Neutrophil (primary cell): ENCODE results near the gene HSP90B1.

Experiments used
- H3K27ac ChIP-seq: fragments of 200-600 bp; sonication (generic); 2 replicates; pipeline ENCODE4 v1.5.1; 2016; ENCODE audit warnings: mild to moderate bottlenecking, moderate library complexity
- H3K27me3 ChIP-seq: fragments of 200-600 bp; sonication (generic); 2 replicates; pipeline ENCODE4 v1.6.0; 2016; ENCODE audit warnings: mild to moderate bottlenecking
- H3K36me3 ChIP-seq: fragments of 200-600 bp; sonication (generic); 2 replicates; pipeline ENCODE4 v1.5.1; 2017
- H3K4me1 ChIP-seq, 2 experiments: fragments of 200-600 bp in 1 of 2; sonication (generic) in 1 of 2; 1 replicate in 1 of 2; 2 replicates in 1 of 2; pipeline versions ENCODE4 v1.5.1 to v1.6.1; 2013 to 2016; ENCODE audit warnings: low read depth in 1 of 2, low read length in 1 of 2, mild to moderate bottlenecking in 1 of 2, moderate library complexity in 1 of 2; ENCODE audit not compliant: control insufficient read depth in 1 of 2, insufficient read depth in 1 of 2
- H3K4me3 ChIP-seq, 2 experiments: fragments of 200-600 bp in 1 of 2; sonication (generic) in 1 of 2; 1 replicate in 1 of 2; 2 replicates in 1 of 2; pipeline ENCODE4 v1.5.1; 2013 to 2016; ENCODE audit warnings: low read depth in 1 of 2, low read length in 1 of 2, mild to moderate bottlenecking in 1 of 2, moderate library complexity in 1 of 2
- H3K9me3 ChIP-seq: fragments of 200-600 bp; sonication (generic); 2 replicates; pipeline ENCODE4 v1.5.1; 2016
- TF ChIP-seq, protein P1 (sequence below): fragments of 200-600 bp; sonication (generic); IDR thresholded peaks from 2 replicates; pipeline ENCODE4 v1.5.1; 2016; ENCODE audit warnings: antibody characterized with exemption

The HSP90B1 gene

DNA sequence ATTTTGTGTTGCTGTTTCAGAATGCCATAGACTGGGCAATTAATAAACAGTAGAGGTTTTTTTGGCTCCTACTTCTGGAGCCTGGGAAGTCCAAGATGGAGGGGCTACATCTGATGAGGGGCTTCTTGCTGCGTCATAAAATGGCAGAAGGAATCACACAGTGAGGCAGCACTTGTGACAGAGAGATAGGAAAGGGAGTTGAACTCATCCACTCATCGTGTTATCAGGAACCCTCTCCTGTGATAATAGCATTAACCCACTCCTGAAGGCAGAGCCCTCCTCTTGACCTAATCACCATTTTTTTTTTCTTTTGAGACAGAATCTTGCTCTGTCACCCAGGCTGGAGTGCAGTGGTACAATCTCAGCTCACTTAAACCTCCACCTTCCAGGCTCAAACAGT, 45.2 kb downstream of the HSP90B1 start:
- Histone ChIP-seq H3K27ac (no peak overlapping the region), H3K4me1 (peaks cover 7 to 15% of the 10 kb centered on the region in 2 experiments), H3K27me3 (no peaks in the 10 kb centered on the region), H3K4me3 (no peak overlapping the region), H3K9me3 (no peaks in the 10 kb centered on the region), H3K36me3 (peaks cover 25% of the 10 kb centered on the region)
- TF ChIP-seq, protein P1, sequence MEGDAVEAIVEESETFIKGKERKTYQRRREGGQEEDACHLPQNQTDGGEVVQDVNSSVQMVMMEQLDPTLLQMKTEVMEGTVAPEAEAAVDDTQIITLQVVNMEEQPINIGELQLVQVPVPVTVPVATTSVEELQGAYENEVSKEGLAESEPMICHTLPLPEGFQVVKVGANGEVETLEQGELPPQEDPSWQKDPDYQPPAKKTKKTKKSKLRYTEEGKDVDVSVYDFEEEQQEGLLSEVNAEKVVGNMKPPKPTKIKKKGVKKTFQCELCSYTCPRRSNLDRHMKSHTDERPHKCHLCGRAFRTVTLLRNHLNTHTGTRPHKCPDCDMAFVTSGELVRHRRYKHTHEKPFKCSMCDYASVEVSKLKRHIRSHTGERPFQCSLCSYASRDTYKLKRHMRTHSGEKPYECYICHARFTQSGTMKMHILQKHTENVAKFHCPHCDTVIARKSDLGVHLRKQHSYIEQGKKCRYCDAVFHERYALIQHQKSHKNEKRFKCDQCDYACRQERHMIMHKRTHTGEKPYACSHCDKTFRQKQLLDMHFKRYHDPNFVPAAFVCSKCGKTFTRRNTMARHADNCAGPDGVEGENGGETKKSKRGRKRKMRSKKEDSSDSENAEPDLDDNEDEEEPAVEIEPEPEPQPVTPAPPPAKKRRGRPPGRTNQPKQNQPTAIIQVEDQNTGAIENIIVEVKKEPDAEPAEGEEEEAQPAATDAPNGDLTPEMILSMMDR, result no peak

GRCh38 chr12:103978384-103978982, 48.3 kb downstream of the HSP90B1 start:
- Histone ChIP-seq H3K27ac (no peak overlapping the region), H3K36me3 (peaks cover 53% of the 10 kb centered on the region)
- TF ChIP-seq, protein P1, result no peak

DNA sequence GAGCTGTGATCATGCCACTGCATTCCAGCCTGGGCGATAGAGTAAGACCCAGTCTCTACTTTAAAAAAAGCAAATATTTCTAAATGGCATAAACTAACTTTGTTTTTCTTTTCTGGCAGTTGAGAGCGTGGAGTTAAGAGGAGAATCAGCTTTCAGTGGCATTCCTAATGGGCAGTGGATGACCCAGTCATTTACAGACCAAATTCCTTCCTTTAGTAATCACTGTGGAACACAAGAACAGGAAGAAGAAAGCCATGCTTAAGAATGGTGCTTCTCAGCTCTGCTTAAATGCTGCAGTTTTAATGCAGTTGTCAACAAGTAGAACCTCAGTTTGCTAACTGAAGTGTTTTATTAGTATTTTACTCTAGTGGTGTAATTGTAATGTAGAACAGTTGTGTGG, 56.6 kb downstream of the HSP90B1 start:
- no peaks in the 10 kb centered on the region for H3K27me3 ChIP-seq
- H3K4me3 ChIP-seq, result no peak overlapping the region
- no peaks in the 10 kb centered on the region for H3K4me1 ChIP-seq
- no peak overlapping the region for H3K27ac ChIP-seq
- H3K36me3 ChIP-seq, result peaks cover 84% of the 10 kb centered on the region
- TF ChIP-seq, protein P1, result no peak
- no peaks in the 10 kb centered on the region for H3K9me3 ChIP-seq

More at GRCh38 chr12:103978384-103978982, 48.3 kb downstream of the HSP90B1 start:
- Histone ChIP-seq H3K27me3 (no peaks in the 10 kb centered on the region), H3K4me3 (no peak overlapping the region), H3K4me1 (peaks cover 7 to 15% of the 10 kb centered on the region in 2 experiments), H3K9me3 (no peaks in the 10 kb centered on the region)

GRCh38 chr12:103994235-103994634, 64.0 kb downstream of the HSP90B1 start:
- Histone ChIP-seq H3K4me1 (no peaks in the 10 kb centered on the region), H3K9me3 (no peaks in the 10 kb centered on the region), H3K27ac (no peak overlapping the region), H3K27me3 (peaks cover 14% of the 10 kb centered on the region), H3K4me3 (no peak overlapping the region), H3K36me3 (peaks cover 19% of the 10 kb centered on the region)
- TF ChIP-seq, protein P1, result no peak

DNA sequence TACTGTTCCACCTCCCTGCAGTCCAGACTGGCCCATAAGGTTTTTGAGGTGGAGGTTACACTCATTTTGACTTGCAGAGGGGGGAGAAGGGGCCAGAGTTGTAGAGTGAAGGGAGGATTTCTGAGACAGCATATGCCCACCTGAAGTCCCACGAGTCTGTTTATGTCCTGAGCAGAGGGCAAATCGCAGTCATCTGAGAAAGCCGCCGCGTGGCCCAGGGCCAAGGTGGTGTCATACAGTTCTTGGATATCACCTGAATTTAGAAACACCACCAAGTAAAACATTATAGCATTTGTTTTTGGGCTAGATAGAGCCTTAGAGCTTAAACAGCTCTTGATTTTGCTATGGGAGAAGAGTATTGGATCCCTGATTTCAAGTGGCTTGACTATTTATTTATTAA, 66.4 kb downstream of the HSP90B1 start:
- Histone ChIP-seq H3K36me3 (no peaks in the 10 kb centered on the region), H3K9me3 (no peaks in the 10 kb centered on the region), H3K27me3 (peaks cover 34% of the 10 kb centered on the region), H3K4me1 (no peaks in the 10 kb centered on the region), H3K4me3 (no peak overlapping the region), H3K27ac (no peak overlapping the region)
- TF ChIP-seq, protein P1, result no peak
